GM12865 (cell line): ENCODE results near the gene FMN1.

Experiments used
- DNase-seq: peaks from one replicate; pipeline ENCODE4 v3.0.0; 2010; ENCODE audit warnings: low read depth
- H3K4me3 ChIP-seq: 2 replicates; pipeline ENCODE4 v1.5.1; 2011; ENCODE audit warnings: mild to moderate bottlenecking, low read depth, low read length, control low read depth
- CTCF ChIP-seq: IDR thresholded peaks from 2 replicates; pipeline ENCODE4 v1.5.1; 2011; ENCODE audit warnings: low read length, control low read depth, low read depth, inconsistent platforms; ENCODE audit not compliant: insufficient read depth; ENCODE audit errors: missing control alignments

FMN1 gene

GRCh38 chr15:32965897-32966296 lies 228.6 kb downstream of the FMN1 start:
- H3K4me3 ChIP-seq: no peak overlapping the region
- no peak for DNase-seq
- TF ChIP-seq CTCF: no peak

- peak; percentile 21 for DNase-seq
- TF ChIP-seq CTCF: no peak
- H3K4me3 ChIP-seq: no peak overlapping the region
These were observed 235.4 kb downstream of the FMN1 start for GRCh38 chr15:32959077-32959476.

GRCh38 chr15:32957219-32957618 lies 237.3 kb downstream of the FMN1 start:
- no peak overlapping the region for H3K4me3 ChIP-seq
- no peak for DNase-seq
- TF ChIP-seq CTCF: no peak

- DNase-seq: no peak
- no peak overlapping the region for H3K4me3 ChIP-seq
- TF ChIP-seq CTCF: no peak
These were observed 237.8 kb downstream of the FMN1 start for GRCh38 chr15:32956711-32957110.

GRCh38 chr15:32956006-32956405 lies 238.5 kb downstream of the FMN1 start:
- no peak overlapping the region for H3K4me3 ChIP-seq
- DNase-seq: peak; percentile 52
- TF ChIP-seq CTCF: peak; percentile 49

- no peak overlapping the region for H3K4me3 ChIP-seq
- no peak for TF ChIP-seq CTCF
- DNase-seq: no peak
These were observed 241.0 kb downstream of the FMN1 start for GRCh38 chr15:32953533-32953910.

- DNase-seq: no peak
- TF ChIP-seq CTCF: no peak
- H3K4me3 ChIP-seq: no peak overlapping the region
These were observed 241.5 kb downstream of the FMN1 start for GRCh38 chr15:32952901-32953532.
